ENCODE results near the gene PSMA7. TPM values are rescaled to one million over a fixed set of nuclear protein-coding genes. Genes with fewer than 3 reads are reported as not detected.

Gene PSMA7
- total RNA-seq, 1 experiment from 2014 or later = 702 TPM

DNA sequence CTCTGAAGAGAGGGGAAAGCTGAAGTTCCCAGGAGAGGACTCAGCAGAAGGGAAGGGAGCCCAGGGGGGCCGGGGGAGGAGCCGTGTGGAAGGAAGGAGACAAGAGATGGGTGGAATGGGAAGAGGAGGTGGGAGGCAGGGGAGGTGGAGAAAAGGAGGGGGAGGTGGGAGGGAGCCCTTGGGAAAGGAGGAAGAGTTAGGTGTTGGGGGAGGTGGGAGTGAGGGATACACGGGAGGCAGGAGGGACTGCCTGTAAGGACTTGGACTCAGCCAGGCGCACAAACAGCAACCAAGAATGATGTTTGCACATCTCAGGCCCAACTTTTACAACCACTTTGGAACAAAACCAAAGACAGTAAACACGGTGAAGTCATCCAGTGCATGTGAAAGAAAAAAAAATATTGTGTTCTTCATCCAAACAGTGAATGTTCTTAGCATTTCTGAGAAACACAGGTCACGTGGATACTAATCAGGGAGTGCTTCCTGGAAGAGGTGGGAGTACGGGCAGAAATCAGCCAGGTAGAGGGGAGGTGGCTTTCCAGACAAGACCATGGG, 38.3 kb downstream of the PSMA7 start:
- H3K27ac Mint-ChIP-seq (ENCODE audit: unreplicated experiment) = no peak overlapping the region
- Histone ChIP-seq H3K4me1 (no peaks in the 10 kb centered on the region), H3K4me3 (ENCODE audit: low read depth, low read length) (no peak overlapping the region), H3K36me3 (ENCODE audit: control insufficient read depth, insufficient read depth, low read length) (no peaks in the 10 kb centered on the region), H3K27me3 (replicated peaks; ENCODE audit: control insufficient read depth, insufficient read depth, low read length) (no peaks in the 10 kb centered on the region), H3K9me3 (peaks cover 42% of the 10 kb centered on the region)
- no peak overlapping the region for H3K4me3 Mint-ChIP-seq (ENCODE audit: unreplicated experiment)
- POLR2A ChIA-PET = no interaction called here
- intact Hi-C loops (cut with micrococcal nuclease; ENCODE audit: unreplicated experiment) = no loop called here
- TF ChIP-seq, protein P1, sequence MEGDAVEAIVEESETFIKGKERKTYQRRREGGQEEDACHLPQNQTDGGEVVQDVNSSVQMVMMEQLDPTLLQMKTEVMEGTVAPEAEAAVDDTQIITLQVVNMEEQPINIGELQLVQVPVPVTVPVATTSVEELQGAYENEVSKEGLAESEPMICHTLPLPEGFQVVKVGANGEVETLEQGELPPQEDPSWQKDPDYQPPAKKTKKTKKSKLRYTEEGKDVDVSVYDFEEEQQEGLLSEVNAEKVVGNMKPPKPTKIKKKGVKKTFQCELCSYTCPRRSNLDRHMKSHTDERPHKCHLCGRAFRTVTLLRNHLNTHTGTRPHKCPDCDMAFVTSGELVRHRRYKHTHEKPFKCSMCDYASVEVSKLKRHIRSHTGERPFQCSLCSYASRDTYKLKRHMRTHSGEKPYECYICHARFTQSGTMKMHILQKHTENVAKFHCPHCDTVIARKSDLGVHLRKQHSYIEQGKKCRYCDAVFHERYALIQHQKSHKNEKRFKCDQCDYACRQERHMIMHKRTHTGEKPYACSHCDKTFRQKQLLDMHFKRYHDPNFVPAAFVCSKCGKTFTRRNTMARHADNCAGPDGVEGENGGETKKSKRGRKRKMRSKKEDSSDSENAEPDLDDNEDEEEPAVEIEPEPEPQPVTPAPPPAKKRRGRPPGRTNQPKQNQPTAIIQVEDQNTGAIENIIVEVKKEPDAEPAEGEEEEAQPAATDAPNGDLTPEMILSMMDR (IDR thresholded peaks at IDR 0.05; ENCODE audit: insufficient read depth in 1 of 2, low read depth in 1 of 2, low read length in 1 of 2, severe bottlenecking in 1 of 2, unreplicated experiment in 1 of 2) = no peak
- CTCF ChIA-PET = no interaction called here
- no peaks in the 10 kb centered on the region for H3K4me1 Mint-ChIP-seq (ENCODE audit: low read depth, unreplicated experiment)
- no TSS peak for BruUV-seq (replicated peaks)
- DNase-seq = no peak
- no peaks in the 10 kb centered on the region for H3K36me3 Mint-ChIP-seq (ENCODE audit: insufficient read depth, unreplicated experiment)
- peaks cover 52% of the 10 kb centered on the region for H3K9me3 Mint-ChIP-seq (ENCODE audit: unreplicated experiment)
- H3K27me3 Mint-ChIP-seq (ENCODE audit: insufficient read depth, unreplicated experiment) = peaks cover 4% of the 10 kb centered on the region

DNA sequence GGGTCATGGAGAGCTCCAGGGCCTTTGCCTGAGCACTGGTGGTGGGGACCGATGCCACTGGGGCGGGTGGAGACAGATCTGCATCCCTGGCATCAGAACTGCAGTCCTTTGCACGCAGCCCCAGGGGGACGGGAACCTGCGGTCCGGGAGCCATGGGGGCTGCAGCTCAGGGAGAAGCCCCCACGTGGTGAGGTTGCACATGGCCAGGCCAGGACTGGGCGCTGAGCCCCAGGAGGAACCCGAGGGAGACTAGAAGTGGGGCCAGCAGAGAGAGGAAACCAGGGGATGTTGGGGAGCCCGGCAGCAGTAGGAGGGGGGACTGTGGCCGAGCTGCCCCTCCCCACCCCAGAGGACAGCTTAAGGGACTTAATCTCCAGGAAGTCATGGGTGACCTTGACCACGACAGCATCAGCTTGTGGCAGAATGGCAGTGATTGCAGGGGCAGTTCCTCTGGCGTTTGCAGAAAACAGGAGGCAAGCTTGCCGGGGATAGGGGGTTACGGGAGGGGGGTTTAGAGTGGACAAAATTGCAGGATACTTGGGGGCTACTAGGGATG, 38.9 kb downstream of the PSMA7 start:
- no peaks in the 10 kb centered on the region for H3K4me1 Mint-ChIP-seq (ENCODE audit: low read depth, unreplicated experiment)
- H3K4me1 ChIP-seq = no peaks in the 10 kb centered on the region
- no TSS peak for BruUV-seq (replicated peaks)
- H3K27ac Mint-ChIP-seq (ENCODE audit: unreplicated experiment) = no peak overlapping the region
- H3K4me3 Mint-ChIP-seq (ENCODE audit: unreplicated experiment) = no peak overlapping the region
- H3K9me3 ChIP-seq = peaks cover 39% of the 10 kb centered on the region
- no peaks in the 10 kb centered on the region for H3K36me3 ChIP-seq (ENCODE audit: control insufficient read depth, insufficient read depth, low read length)
- H3K27me3 Mint-ChIP-seq (ENCODE audit: insufficient read depth, unreplicated experiment) = peaks cover 4% of the 10 kb centered on the region
- no peak overlapping the region for H3K4me3 ChIP-seq (ENCODE audit: low read depth, low read length)
- no peaks in the 10 kb centered on the region for H3K36me3 Mint-ChIP-seq (ENCODE audit: insufficient read depth, unreplicated experiment)
- no peak for DNase-seq
- no peaks in the 10 kb centered on the region for H3K27me3 ChIP-seq (replicated peaks; ENCODE audit: control insufficient read depth, insufficient read depth, low read length)
- TF ChIP-seq, protein P1 (IDR thresholded peaks at IDR 0.05; ENCODE audit: insufficient read depth in 1 of 2, low read depth in 1 of 2, low read length in 1 of 2, severe bottlenecking in 1 of 2, unreplicated experiment in 1 of 2) = no peak
- CTCF ChIA-PET = no interaction called here
- intact Hi-C loops (cut with micrococcal nuclease; ENCODE audit: unreplicated experiment) = no loop called here
- POLR2A ChIA-PET = no interaction called here
- peaks cover 47% of the 10 kb centered on the region for H3K9me3 Mint-ChIP-seq (ENCODE audit: unreplicated experiment)

DNA sequence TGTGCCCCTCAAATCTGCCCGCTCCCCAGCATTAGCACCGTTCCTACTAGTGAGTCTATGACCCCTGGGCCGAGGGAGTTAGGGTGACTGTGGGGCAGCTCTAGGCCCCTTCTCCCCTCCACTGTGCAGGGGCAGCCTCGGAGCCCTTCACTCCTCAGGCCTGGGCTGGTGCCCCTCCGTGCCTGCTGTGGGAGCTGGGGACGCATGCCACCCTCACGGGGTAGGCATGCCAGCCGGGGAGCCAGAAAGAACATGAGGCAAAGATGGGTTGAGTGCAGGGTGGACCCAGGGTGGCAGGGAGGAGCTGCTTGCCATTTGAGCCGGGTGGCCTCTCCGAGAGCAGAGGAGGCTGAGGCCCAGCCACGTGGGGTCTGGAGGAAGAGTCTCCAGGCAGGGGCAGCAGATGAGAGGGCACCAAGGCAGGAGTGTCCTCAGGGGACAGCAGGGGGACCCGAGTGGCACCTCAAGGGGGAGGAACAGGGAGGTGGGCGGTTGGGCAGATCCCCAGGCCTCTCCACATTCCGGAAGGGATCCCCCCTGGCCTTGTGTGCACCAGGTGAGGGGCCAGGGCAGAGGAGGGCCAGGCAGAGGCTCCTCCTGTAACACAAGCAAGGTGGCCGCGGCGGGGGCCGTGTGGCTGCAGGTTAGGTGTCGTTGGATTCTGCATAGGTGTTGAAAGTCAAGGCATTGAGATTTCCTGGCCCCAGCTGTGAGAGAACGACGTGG, 39.5 kb downstream of the PSMA7 start:
- no peaks in the 10 kb centered on the region for H3K4me1 Mint-ChIP-seq (ENCODE audit: low read depth, unreplicated experiment)
- DNase-seq = no peak
- no TSS peak for BruUV-seq (replicated peaks)
- no peak overlapping the region for H3K27ac Mint-ChIP-seq (ENCODE audit: unreplicated experiment)
- H3K4me3 Mint-ChIP-seq (ENCODE audit: unreplicated experiment) = no peak overlapping the region
- Histone ChIP-seq H3K4me1 (no peaks in the 10 kb centered on the region), H3K4me3 (ENCODE audit: low read depth, low read length) (no peak overlapping the region), H3K9me3 (peaks cover 33% of the 10 kb centered on the region), H3K36me3 (ENCODE audit: control insufficient read depth, insufficient read depth, low read length) (no peaks in the 10 kb centered on the region), H3K27me3 (replicated peaks; ENCODE audit: control insufficient read depth, insufficient read depth, low read length) (no peaks in the 10 kb centered on the region)
- intact Hi-C loops (cut with micrococcal nuclease; ENCODE audit: unreplicated experiment) = no loop called here
- peaks cover 4% of the 10 kb centered on the region for H3K27me3 Mint-ChIP-seq (ENCODE audit: insufficient read depth, unreplicated experiment)
- ChIA-PET POLR2A (no interaction called here), CTCF (no interaction called here)
- TF ChIP-seq, protein P1 (IDR thresholded peaks at IDR 0.05; ENCODE audit: insufficient read depth in 1 of 2, low read depth in 1 of 2, low read length in 1 of 2, severe bottlenecking in 1 of 2, unreplicated experiment in 1 of 2) = no peak
- H3K9me3 Mint-ChIP-seq (ENCODE audit: unreplicated experiment) = peaks cover 40% of the 10 kb centered on the region
- no peaks in the 10 kb centered on the region for H3K36me3 Mint-ChIP-seq (ENCODE audit: insufficient read depth, unreplicated experiment)
